PC-3 (cell line): ENCODE measurements around the gene DDX24. TPM values are rescaled to one million over a fixed set of nuclear protein-coding genes. Genes with fewer than 3 reads are reported as not detected.

ENCODE experiments used
- ATAC-seq: fragments of 200-7000 bp; cut with Tn5 transposase; 2 replicates; pipeline ENCODE4 v1.9.1; 2020; ENCODE audit warnings: mild to moderate bottlenecking, moderate library complexity
- BruUV-seq: library from RNA; stranded (reverse); fragments of 400-500 nt; replicated peaks from 2 replicates; lab custom pipeline; 2021; lab: Mats Ljungman, UMichigan
- CTCF ChIA-PET: fragments of 300-600 bp; sonication (Branson Sonifier 250); formaldehyde crosslinking; loops from one replicate; lab custom pipeline; 2022; ENCODE audit warnings: antibody characterized with exemption; lab: Charles Lee
- POLR2A ChIA-PET: fragments of 300-600 bp; sonication (Branson Sonifier 250); formaldehyde crosslinking; loops from one replicate; lab custom pipeline; 2022; ENCODE audit warnings: antibody characterized with exemption; ENCODE audit not compliant: unreplicated experiment; lab: Charles Lee
- DNase-seq: peaks from one replicate; pipeline ENCODE4 v3.0.0-alpha.2; 2015
- H2AFZ ChIP-seq: fragments of 300-600 bp; sonication (generic); 2 replicates; pipeline ENCODE4 v1.6.0; 2016; ENCODE audit warnings: antibody characterized with exemption, low read length
- H3F3A ChIP-seq: fragments of 300-600 bp; sonication (generic); one replicate; pipeline ENCODE4 v1.6.0; 2017; ENCODE audit warnings: antibody characterized with exemption, low read length, control low read depth, mild to moderate bottlenecking; ENCODE audit not compliant: unreplicated experiment
- H3K27ac ChIP-seq: fragments of 300-600 bp; sonication (generic); 2 replicates; pipeline ENCODE4 v1.5.1; 2016; ENCODE audit warnings: mild to moderate bottlenecking, low read length
- H3K27me3 ChIP-seq: fragments of 300-600 bp; sonication (generic); 2 replicates; pipeline ENCODE4 v1.6.1; 2016; ENCODE audit warnings: low read length, mixed read lengths
- H3K36me3 ChIP-seq: fragments of 300-600 bp; sonication (generic); 2 replicates; pipeline ENCODE4 v1.6.1; 2016; ENCODE audit warnings: low read depth, mixed run types, low read length, mixed read lengths
- H3K4me1 ChIP-seq: fragments of 300-600 bp; sonication (generic); 2 replicates; pipeline ENCODE4 v1.5.1; 2016; ENCODE audit warnings: low read length; ENCODE audit not compliant: insufficient read depth
- H3K4me2 ChIP-seq: fragments of 300-600 bp; sonication (generic); 2 replicates; pipeline ENCODE4 v1.6.0; 2016; ENCODE audit warnings: low read length
- H3K4me3 ChIP-seq: fragments of 300-600 bp; sonication (generic); 2 replicates; pipeline ENCODE4 v1.5.1; 2016; ENCODE audit warnings: mild to moderate bottlenecking, low read length, mixed read lengths
- H3K79me2 ChIP-seq: fragments of 300-600 bp; sonication (generic); 2 replicates; pipeline ENCODE4 v1.6.1; 2017; ENCODE audit warnings: low read length, mixed read lengths
- H3K9ac ChIP-seq: fragments of 300-600 bp; sonication (generic); 2 replicates; pipeline ENCODE4 v1.6.0; 2016; ENCODE audit warnings: mild to moderate bottlenecking, low read length
- H3K9me2 ChIP-seq: fragments of 300-600 bp; sonication (generic); replicated peaks from 2 replicates; pipeline ENCODE4 v1.6.1; 2016; ENCODE audit warnings: mixed run types, low read length, mixed read lengths
- H3K9me3 ChIP-seq: fragments of 300-600 bp; sonication (generic); 2 replicates; pipeline ENCODE4 v1.6.1; 2016; ENCODE audit warnings: low read length, mixed read lengths
- H4K20me1 ChIP-seq: fragments of 300-600 bp; sonication (generic); 2 replicates; pipeline ENCODE4 v1.6.1; 2016; ENCODE audit warnings: low read length, mixed read lengths
- EZH2 ChIP-seq: fragments of 300-600 bp; sonication (generic); IDR thresholded peaks from one replicate; pipeline ENCODE4 v1.6.1; 2017; ENCODE audit warnings: antibody characterized with exemption, mild to moderate bottlenecking, low read length; ENCODE audit not compliant: unreplicated experiment
- EZH2phosphoT487 ChIP-seq: fragments of 300-600 bp; sonication (generic); IDR thresholded peaks from 2 replicates; pipeline ENCODE4 v1.6.1; 2018; ENCODE audit warnings: mild to moderate bottlenecking, antibody characterized with exemption, low read length, borderline replicate concordance
- intact Hi-C: fragments of 100-400 bp; cut with micrococcal nuclease; formaldehyde crosslinking; loops from 2 replicates; pipeline ENCODE4 v1.9.0; 2023
- total RNA-seq: library from RNA; depleted of rRNA; stranded (reverse); fragments of >200 nt; gene quantifications from 2 replicates; pipeline ENCODE4 v1.2.3, GENCODE V29; 2014
- TF ChIP-seq, protein P1 (sequence below): fragments of 300-600 bp; sonication (generic); conservative IDR thresholded peaks from 2 replicates; pipeline ENCODE4 v1.5.1; 2017; ENCODE audit warnings: antibody characterized with exemption, low read depth, mild to moderate bottlenecking, low read length

The DDX24 gene
- total RNA-seq, 1 experiment from 2014 or later, result 120 TPM

DNA sequence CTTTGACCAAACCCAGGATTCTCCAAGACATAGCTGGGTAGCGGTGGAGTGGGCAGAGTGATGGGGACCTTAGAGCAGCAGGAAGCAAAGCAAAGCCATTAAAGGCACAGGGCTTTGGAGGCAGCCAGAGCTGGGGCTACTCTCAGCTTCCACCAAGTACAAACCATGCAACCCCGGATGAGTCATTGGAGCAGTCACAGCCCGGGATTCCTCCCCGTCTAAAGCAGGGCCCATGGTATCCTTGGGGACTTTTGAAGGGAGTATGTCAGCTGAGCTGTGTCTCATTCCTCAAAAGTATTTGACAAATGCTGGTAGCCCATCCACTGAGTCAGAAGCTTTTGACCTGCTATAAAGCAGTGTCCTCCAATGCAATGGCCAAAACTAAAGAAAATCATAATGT is 19.8 kb upstream of the DDX24 start:
- H2AFZ ChIP-seq, result no peak overlapping the region
- H3K9ac ChIP-seq, result no peak overlapping the region
- POLR2A ChIA-PET, result no interaction called here
- H3K36me3 ChIP-seq, result no peaks in the 10 kb centered on the region
- peak; percentile 17 for DNase-seq
- ATAC-seq, result peak; percentile 68
- TF ChIP-seq, protein P1, sequence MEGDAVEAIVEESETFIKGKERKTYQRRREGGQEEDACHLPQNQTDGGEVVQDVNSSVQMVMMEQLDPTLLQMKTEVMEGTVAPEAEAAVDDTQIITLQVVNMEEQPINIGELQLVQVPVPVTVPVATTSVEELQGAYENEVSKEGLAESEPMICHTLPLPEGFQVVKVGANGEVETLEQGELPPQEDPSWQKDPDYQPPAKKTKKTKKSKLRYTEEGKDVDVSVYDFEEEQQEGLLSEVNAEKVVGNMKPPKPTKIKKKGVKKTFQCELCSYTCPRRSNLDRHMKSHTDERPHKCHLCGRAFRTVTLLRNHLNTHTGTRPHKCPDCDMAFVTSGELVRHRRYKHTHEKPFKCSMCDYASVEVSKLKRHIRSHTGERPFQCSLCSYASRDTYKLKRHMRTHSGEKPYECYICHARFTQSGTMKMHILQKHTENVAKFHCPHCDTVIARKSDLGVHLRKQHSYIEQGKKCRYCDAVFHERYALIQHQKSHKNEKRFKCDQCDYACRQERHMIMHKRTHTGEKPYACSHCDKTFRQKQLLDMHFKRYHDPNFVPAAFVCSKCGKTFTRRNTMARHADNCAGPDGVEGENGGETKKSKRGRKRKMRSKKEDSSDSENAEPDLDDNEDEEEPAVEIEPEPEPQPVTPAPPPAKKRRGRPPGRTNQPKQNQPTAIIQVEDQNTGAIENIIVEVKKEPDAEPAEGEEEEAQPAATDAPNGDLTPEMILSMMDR, result no peak
- TF ChIP-seq EZH2, result no peak
- H3F3A ChIP-seq, result no peaks in the 10 kb centered on the region
- H3K79me2 ChIP-seq, result no peaks in the 10 kb centered on the region
- no peak overlapping the region for H3K4me3 ChIP-seq
- no peaks in the 10 kb centered on the region for H3K9me3 ChIP-seq
- H3K27ac ChIP-seq, result no peak overlapping the region
- no peaks in the 10 kb centered on the region for H3K4me1 ChIP-seq
- BruUV-seq, result no TSS peak
- H3K9me2 ChIP-seq, result no peaks in the 10 kb centered on the region
- no peaks in the 10 kb centered on the region for H4K20me1 ChIP-seq
- no peaks in the 10 kb centered on the region for H3K27me3 ChIP-seq
- intact Hi-C loops, result no loop called here
- CTCF ChIA-PET, result no interaction called here
- no peak overlapping the region for H3K4me2 ChIP-seq

DNA sequence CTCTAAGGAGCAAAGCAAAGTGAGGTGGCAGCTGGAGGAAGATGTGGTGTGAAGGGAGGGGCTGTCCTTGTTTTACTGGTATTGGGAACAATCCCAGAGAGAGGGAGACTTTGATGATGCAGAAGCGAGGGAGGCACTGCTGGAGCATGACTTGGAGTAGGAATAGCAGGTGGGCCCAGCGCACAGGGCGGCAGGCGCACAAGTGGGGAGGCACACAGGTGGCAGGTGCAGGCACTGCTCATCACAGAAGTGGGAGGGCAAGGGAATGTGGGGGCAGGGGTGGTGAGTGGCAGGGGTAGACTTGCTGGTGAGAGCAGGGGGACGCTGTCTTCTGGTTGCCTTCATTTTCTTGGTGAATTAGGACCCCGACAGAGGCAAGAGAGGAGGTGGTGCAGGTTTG is 18.0 kb upstream of the DDX24 start:
- Histone ChIP-seq H3K4me3 (no peak overlapping the region), H3K4me2 (no peak overlapping the region), H3K36me3 (no peaks in the 10 kb centered on the region), H3K9me2 (no peaks in the 10 kb centered on the region), H2AFZ (no peak overlapping the region), H3K9ac (no peak overlapping the region), H3K79me2 (no peaks in the 10 kb centered on the region), H3K4me1 (no peaks in the 10 kb centered on the region), H3K27ac (no peak overlapping the region), H3F3A (no peaks in the 10 kb centered on the region), H3K9me3 (no peaks in the 10 kb centered on the region), H3K27me3 (no peaks in the 10 kb centered on the region), H4K20me1 (no peaks in the 10 kb centered on the region)
- intact Hi-C loops, result no loop called here
- CTCF ChIA-PET, result no interaction called here
- TF ChIP-seq EZH2, result no peak
- TF ChIP-seq EZH2phosphoT487, result no peak
- TF ChIP-seq, protein P1, result no peak
- BruUV-seq, result no TSS peak
- POLR2A ChIA-PET, result no interaction called here
- ATAC-seq, result no peak
- DNase-seq, result no peak

DNA sequence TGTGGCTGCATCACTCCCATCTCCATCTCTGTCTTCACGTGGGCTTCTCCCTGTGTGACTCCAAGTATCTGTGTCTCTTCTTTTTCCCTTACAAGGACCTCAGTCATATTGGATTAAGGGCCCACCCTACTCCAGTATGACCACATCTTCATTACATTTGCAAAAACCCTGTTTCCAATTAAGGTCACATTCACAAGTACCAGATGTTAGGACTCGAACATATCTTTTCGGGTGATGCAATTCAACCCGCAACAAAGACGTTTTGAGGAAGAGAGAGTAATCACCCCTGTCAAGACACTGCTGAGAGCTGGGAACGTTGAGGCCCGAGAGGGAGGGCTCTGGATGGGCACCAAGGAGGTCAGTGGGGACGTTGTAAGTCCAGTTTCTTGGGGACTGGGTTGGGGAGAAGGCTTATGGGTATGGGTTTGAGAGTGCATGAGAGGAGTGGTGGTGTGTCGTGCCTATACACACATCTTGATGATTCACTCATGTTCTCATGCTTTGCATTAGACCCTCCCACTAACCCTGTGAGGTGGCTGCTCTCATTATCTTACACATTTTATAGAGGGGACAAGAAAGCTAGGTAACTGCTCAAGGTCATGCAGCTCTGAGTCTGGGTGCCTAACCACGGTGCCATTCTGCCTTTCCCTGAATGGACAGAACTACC is 17.5 kb upstream of the DDX24 start:
- no peaks in the 10 kb centered on the region for H3K27me3 ChIP-seq
- H3K79me2 ChIP-seq, result no peaks in the 10 kb centered on the region
- no peaks in the 10 kb centered on the region for H4K20me1 ChIP-seq
- intact Hi-C loops, result no loop called here
- H3K9me2 ChIP-seq, result no peaks in the 10 kb centered on the region
- no peak overlapping the region for H3K4me3 ChIP-seq
- no peak overlapping the region for H3K27ac ChIP-seq
- H3K4me2 ChIP-seq, result no peak overlapping the region
- H3K9me3 ChIP-seq, result no peaks in the 10 kb centered on the region
- ATAC-seq (no peak), DNase-seq (no peak)
- no peak overlapping the region for H2AFZ ChIP-seq
- H3F3A ChIP-seq, result no peaks in the 10 kb centered on the region
- CTCF ChIA-PET, result no interaction called here
- POLR2A ChIA-PET, result no interaction called here
- no peak overlapping the region for H3K9ac ChIP-seq
- no peaks in the 10 kb centered on the region for H3K4me1 ChIP-seq
- BruUV-seq, result no TSS peak
- TF ChIP-seq, protein P1, result no peak
- TF ChIP-seq EZH2phosphoT487, result no peak
- TF ChIP-seq EZH2, result no peak
- H3K36me3 ChIP-seq, result no peaks in the 10 kb centered on the region
